GM18511 (cell line): ENCODE results near the gene G2E3.
A peak's percentile ranks its signal among the peaks of the same experiment; 100 is the strongest.
"Not testable (repeated sequence)": the region's sequence is repeated elsewhere in the genome, so short reads cannot be mapped to it uniquely, and the experiment has no call there.

ENCODE experiments used
- ATAC-seq: cut with Tn5 transposase; IDR thresholded peaks from one replicate; pipeline ENCODE4 v1.9.1; 2021; ENCODE audit warnings: mild to moderate bottlenecking, moderate library complexity; ENCODE audit not compliant: unreplicated experiment

G2E3 gene, protein sequence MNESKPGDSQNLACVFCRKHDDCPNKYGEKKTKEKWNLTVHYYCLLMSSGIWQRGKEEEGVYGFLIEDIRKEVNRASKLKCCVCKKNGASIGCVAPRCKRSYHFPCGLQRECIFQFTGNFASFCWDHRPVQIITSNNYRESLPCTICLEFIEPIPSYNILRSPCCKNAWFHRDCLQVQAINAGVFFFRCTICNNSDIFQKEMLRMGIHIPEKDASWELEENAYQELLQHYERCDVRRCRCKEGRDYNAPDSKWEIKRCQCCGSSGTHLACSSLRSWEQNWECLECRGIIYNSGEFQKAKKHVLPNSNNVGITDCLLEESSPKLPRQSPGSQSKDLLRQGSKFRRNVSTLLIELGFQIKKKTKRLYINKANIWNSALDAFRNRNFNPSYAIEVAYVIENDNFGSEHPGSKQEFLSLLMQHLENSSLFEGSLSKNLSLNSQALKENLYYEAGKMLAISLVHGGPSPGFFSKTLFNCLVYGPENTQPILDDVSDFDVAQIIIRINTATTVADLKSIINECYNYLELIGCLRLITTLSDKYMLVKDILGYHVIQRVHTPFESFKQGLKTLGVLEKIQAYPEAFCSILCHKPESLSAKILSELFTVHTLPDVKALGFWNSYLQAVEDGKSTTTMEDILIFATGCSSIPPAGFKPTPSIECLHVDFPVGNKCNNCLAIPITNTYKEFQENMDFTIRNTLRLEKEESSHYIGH

DNA sequence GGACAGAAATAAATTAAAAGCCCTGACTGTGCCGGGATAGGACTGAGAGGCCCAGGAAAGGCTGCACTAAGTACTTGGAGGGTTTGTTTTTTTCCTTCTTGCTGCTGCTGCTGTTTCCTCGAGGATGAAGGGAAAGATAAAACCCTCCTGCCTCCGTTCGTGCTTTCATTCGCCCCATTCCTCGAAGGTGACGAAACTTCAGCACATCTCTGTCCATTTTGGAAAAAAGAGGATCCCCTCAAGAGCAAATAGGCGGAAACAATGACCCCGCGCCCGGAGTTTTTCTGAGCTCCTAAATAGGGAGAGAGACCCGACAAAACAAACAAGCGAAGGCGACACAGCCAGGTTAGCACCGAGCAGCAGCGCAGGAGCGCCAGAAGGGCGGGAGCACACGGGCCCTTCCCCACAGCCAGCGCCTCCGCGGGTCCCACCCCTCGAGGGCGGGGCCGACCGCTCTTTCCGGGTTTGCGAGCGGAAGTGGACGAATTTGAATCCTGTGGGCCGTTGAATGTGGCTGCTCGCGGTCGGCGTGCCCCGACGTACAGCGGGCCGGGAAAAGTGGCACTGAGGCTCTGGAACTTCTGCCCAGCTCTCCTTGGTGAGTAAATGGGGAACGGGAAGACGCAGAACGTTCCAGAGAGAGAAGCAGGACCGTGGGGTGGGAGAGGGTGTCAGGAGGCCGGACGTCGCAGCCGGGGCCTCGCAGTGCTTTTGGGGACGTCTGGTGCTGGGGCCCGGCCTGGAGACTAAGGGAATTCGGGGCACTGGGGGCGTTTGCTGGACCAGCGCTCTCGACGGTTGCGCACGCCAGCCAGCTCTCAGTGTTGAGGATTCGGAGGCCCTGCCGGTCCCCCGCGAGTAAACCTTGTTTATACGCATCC, at the start of gene G2E3:
Gene G2E3, plus strand, starts transcription at position 484 of the 881 bp plus-strand sequence. CDS start 21,922 bp downstream, outside the sequence.
- ATAC-seq: peak; percentile 98

DNA sequence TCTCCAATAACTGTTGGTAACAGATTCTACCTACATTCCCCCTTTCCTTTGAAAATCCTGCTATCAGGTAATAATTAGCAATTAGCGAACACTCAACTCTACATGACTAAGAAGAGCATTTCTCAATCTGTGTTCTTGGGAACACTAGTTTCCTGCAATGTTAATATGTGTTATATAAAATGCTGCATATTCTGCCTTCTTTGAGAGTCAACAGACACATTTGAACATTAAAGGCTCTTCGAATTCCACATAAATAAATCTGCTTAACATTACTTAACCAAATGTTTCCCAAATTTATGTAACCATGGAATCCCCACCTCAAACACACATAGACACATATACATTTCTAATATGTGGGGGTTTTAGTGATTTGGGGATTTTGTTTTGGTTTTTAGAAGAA, 41.2 kb upstream of the G2E3 start:
- no peak for ATAC-seq

DNA sequence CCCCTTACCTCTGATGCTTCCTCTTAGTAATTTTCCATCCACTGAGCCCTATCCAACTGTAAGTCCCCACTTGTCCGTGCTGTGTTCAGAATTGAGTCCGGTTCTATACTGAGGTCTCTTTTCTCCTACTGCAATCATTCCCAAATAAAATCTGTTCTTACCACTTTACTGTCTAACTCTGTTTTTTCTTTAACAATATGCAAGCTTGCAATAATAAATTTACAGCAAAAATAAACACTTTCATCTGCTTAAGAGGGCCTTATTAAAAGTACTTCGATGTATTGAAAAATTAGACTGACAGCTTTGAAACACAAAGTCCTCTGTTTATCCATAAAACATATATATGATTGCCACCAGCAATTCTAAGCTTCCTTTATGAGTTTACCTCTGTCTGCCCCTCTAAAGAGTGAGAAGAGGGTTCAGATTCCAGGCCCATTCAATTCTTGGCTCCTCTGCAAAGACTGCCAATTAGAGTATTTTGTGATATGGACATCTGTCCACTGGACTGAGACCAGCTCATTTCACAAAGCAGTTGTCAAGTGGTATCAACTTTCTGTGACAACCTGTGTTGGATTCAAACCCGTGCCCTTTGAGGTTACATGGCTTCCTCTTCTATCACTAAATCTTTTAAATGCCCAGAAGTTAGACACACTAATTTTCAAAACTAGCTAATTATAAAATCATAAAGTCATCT, 39.9 kb upstream of the G2E3 start:
- ATAC-seq: no peak

DNA sequence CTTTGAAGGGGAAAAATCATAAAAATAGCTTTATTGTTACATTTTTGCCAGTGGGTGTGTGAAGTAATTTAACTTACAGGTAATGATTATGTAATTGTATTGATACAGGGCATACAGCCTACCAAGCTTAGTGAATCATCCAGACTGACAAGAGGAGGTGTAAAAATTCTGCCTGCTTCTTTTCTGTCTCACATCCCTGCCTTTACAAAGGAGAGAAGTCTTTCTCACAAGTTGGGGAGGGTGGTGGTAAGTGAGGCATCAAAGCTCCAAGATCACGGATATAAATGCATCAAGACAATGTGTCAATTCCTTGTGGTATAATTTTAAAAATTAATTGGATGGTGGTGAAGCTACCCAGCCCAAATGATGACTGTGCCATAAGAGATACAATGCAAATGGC, 39.0 kb upstream of the G2E3 start:
- ATAC-seq: no peak

DNA sequence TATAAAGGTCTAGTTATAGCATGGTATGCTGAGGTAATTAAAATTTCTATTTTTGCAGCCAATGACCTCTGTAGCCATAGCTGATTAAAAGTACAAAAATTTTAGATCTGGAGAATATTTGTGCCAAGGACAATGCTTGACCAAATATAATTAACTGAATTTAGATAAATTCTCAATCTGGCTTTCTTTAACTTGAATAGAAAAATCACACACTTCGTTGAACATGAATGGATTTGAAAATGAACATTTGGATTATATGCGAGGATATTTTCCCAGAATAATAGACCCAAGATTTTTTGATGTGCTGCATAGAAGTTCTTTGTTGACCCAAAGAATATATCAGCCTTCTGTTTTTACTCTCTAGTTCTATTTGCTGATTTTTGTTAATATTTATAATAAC, 38.4 kb upstream of the G2E3 start:
- ATAC-seq: no peak

DNA sequence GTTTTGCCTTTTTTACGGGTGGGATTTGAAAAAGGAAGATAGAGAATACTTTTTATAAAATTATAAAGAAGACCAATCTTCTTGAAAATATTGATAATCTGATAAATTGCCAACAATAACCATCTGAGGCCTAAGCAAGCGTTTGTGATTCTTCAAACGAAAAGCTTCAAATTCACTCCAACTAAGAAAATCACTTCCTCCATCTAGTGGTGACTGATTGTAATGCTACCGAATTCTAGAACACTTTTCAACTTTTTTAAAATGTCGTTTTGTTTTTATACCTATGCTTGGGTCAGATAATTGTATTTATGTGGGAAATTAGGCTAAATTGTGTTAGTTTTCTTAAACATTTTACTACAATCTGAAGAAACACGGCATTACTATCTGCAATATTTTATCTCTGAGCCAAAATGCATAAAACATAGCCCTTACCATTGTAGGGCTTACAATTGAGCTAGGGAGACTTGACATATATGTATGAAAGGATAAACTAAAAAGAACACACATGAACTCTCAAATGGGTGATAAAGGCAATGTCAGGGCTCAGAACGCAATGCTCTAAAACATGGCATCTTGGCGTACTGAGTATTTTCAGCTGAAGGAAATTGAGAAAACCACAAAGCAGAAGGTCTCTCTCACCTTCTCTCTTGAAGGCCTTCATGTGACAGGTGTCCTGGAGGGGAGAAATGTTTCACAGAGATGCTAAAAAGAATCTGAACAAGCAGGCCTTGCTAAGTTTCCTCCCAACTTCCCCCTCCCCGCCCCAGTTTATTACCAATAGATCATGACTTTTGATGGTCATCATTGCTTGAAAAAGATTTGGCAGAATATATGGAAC, 36.8 kb upstream of the G2E3 start:
- peak; percentile 85 for ATAC-seq

DNA sequence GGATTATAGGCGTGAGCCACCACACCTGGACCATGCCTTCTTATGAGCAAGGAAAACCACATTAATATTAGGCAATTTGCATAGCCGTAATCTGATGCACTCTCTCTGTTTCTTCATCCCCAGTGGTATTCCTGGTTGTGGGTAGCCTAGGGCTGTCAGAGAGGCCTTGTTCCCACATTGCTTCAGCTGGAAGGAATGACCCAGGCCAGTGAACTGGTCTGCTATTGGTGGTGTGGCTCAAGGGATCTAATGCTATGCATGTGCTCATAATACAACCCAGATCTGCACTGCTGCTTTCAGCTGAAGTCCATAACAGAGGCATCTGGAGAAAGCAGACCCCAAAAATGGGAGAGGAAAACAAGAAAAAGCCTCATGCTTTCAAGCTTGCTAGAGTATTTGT, 33.1 kb upstream of the G2E3 start:
- no peak for ATAC-seq

DNA sequence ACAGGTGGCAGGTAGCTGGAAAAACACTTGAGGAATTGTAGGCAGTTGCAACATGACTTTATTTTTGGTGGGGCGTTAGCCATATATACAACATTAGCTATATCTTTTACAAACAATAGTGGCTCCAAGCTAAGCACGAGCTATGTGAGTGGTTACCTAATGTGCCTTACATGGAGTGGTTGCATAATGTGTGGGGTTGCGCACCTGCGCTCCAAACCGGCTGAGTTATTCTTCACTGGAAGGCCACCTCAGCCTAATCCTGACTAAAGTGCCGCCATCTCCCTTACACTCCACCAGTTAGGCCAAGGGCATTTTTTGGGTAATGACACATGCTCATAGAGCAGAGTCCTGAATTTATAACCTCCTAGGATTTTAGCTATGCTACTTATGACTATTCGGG, 31.8 kb upstream of the G2E3 start:
- ATAC-seq: no peak

DNA sequence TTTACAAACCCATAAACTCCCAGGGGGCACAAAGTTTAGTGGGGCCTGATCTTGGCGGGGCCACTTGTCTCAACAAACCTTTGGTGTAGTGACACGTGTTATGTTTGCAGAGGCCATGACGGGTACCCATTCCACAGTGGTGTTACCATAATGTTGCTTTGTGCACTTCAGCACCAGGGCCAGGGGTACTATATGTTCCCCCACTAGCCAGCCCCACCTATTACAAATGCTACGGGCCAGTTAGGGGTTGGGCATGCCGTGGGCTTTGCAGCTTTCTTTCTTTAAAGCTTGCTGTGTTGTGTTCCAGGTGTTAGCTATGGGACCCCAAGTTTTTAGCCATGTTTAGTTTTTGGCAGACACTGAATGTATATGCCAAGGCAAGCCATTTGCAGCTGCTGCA, 30.8 kb upstream of the G2E3 start:
- no peak for ATAC-seq

DNA sequence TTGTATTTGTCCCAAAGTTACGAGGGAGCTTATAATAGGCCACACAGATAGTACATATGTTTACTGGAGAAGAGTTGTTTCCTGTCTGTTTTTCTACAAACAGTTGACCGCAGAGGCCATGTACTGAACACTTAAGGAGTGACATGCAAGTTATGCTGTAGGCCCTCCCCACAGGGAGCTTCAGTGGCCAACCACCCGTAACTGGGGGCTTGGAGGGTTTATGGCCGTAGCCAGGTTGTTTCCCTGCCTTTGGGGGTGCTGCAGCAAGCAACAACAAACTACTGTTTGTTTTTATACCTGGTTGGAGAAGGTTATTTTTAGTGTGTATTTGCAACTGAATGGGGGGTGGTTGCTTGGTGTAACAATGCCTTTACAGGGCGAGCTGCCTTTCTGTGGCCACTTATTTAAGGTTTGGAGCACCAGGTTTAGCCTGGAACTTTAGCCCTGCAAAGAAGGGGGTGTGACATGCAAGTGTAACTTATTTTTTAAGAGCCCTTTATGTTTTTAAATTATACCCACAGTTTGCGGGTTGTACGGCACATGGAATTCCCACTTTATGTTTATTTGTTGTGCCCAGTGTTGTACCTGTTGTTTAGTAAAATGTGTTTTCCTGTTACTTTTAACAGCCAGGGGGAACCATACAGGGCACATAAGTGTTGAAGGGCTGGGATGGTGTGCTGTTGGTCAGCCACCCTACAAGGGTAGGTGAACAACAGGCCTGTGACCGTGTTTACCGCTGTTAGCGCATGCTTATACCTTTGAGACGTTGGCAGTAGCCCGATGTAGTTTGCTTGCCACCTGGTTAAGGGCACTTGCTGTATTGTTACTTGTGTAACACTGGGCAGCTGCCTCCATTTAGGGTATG, 29.9 kb upstream of the G2E3 start:
- no peak for ATAC-seq

DNA sequence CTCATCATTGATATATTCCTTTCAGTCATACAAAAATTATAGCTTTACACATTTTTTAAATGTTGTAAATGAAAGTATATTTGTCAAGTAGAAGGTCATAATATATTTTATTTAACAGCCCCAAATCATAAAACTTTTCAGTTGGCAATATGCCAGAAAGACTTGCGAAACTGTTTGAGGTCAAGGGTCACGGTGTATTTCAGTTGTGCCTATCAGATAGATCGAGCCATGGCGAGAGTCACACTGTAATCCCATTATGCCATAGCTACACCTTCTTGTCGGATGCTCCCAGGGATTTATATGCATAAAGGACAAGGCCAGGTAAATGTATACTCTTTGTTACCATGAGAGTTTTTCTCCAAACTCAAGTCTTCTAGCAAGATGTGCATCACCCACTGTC, 26.7 kb upstream of the G2E3 start:
- ATAC-seq: no peak

DNA sequence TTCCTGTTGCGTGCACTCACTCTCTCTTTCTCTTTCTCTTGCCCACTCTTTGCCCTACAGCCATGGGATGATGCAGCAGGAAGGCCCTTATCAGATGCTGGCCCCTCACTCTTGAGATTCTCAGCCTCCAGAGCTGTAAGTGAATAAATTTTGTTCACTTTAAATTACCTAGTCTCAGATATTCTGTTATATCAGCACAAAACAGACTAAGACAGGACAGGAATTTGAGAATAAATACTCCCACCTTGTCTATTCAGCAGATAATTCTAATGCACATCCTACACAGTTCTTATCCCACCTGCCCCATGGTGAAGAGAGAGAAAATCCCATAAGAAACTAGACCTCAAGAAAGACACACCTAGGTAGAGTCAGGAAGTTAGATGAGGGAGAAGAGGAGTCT, 25.8 kb upstream of the G2E3 start:
- no peak for ATAC-seq

DNA sequence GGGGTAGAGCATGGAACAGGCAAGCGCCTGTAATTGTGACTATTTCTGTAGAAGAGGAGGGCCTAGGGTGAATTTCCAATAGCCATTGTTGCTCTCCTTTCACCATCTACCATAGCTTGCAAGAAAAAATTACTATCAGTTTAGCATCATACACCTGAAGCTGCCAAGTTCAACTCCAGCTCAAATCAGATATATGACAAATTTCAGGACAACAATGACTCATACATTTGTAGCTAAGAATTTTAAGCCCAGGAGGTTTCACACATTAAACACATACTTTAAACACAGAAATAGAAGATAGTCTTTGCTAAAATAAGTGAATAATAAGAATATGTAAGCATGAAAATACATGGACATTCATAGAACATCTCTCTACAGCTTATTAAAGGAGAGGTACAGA, 17.6 kb upstream of the G2E3 start:
- no peak for ATAC-seq

DNA sequence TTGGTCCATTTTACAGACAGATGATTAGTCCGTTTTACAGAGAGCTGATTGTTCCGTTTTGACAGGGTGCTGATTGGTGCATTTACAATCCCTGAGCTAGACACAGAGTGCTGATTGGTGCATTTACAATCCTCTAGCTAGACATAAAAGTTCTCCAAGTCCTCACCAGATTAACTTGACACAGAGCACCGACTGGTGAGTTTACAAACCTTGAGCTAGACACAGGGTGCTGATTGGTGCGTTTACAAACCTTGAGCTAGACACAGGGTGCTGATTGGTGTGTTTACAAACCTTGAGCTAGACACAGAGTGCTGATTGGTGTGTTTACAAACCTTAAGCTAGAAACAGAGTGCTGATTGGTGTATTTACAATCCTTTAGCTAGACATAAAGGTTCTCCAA, 12.2 kb upstream of the G2E3 start:
- ATAC-seq: not testable (repeated sequence)

DNA sequence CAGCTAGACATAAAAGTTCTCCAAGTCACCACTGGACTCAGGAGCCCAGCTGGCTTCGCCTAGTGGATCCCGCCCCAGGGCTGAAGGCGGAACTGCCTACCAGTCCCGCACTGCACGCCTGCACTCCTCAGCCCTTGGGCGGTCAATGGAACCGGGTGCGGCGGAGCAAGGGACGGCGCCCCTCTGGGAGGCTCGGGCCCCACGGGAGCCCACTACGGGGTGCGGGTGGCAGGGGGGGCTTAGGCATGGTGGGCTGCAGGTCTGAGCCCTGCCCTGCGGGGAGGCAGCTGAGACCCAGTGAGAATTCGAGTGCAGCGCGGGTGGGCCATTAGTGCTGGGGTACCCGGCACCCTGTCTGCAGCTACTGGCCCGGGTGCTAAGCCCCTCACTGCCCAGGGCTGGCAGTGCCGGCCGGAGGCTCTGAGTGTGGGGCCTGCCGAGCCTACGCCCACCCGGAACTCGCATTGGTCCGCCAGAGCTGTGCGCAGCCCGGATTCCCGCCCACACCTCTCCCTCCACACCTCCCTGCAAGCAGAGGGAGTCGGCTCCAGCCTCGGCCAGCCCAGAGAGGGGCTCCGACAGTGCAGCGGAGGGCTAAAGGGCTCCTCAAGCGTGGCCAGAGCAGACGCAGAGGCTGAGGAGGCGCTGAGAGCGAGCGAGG, 11.4 kb upstream of the G2E3 start:
- ATAC-seq: no peak

DNA sequence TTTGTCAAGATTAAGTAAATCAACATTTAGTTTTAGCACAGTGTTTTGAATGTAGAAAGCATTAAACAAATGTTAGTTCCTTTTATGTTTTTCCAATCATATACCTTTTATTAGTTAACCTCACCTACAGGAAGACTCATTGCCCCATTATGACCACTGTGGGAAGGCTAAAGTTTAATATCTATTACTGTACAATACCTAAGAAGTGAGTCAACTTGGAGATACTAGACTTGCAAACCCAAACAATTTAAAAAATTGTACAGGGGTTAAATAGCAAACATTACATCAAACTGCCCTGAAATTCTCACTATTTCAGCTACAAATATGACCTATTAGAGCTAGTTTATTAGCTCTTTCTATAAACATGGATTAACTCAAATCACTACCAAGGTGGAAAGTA, 8.6 kb upstream of the G2E3 start:
- ATAC-seq: no peak

DNA sequence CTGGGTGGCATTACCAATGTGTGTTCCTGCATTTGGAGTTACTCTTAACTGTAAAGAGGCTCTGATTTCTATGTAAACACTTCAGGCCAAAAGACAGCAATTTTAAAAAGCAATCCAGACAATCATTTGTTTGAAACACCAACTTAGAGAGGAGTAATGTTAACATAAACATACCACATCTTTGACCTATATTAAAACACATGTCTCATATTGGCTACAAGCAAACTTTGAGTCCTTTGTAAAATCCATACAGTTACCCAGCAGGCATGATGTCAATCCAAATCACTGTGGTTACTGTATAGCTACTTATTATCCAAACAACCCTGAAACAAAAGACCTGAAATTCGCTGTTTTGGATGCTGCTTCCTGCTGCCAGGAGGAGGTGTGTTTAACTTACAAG, 7.5 kb upstream of the G2E3 start:
- ATAC-seq: no peak

DNA sequence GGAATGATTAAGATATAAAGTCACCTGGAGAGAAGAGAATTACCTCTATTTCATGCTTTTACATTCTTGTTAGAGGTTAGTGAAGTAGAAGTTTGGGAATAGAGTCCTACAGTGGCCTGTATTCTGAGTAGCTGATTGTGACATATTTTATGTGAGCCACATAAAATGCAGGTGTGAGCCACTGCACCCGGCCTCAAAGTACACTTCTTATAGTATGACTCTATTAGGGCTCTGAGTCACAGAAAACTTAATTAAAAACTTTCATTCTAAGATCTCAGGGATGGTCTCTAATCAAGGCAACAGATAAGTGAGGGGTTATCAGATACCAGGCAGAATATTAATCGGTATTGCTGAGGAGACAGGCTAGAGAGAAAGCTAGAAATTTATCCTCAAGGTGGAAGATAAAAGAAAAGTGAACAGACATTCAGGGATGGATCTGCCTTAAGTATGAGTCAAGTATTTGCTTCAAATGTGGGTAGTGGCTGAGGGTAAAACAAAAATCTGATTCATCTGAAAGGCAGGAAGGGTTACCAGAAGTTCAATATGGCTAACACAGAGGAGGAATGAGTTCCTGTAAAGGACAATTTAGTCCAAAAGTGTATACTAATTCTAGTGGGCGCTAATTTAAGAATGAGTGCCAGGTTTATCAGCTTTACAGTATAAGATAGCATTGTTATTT, 5.5 kb upstream of the G2E3 start:
- ATAC-seq: no peak
